Fibroblast of pulmonary artery (primary cell): ENCODE data around the gene COX6A1.

ENCODE experiments used
- DNase-seq: peaks from one replicate; pipeline ENCODE4 v3.0.0-alpha.2; 2010; ENCODE audit warnings: low read depth
- H3K4me3 ChIP-seq: replicated peaks from 2 replicates; pipeline ENCODE4 v1.5.1; 2011; ENCODE audit warnings: low read depth, mild to moderate bottlenecking, control low read depth, low read length, moderate library complexity
- CTCF ChIP-seq: IDR thresholded peaks from 2 replicates; pipeline ENCODE4 v1.5.1; 2011; ENCODE audit warnings: mild to moderate bottlenecking, control low read depth, low read length, inconsistent platforms; ENCODE audit errors: missing control alignments

COX6A1 gene

GRCh38 chr12:120437735-120438494, at the start of gene COX6A1:
Gene COX6A1, plus strand, starts transcription at chr12:120438113. Its CDS starts 14 bp downstream, at chr12:120438127.
- peak; percentile 98 for DNase-seq
- peak within 1 kb of the TSS; percentile 86 for H3K4me3 ChIP-seq
- no peak for TF ChIP-seq CTCF

- H3K4me3 ChIP-seq, result no peak overlapping the region
- TF ChIP-seq CTCF, result no peak
- DNase-seq, result no peak
Measured at GRCh38 chr12:120388691-120389481, 49.0 kb upstream of the COX6A1 start.

GRCh38 chr12:120390540-120391120, 47.3 kb upstream of the COX6A1 start:
- H3K4me3 ChIP-seq, result no peak overlapping the region
- no peak for TF ChIP-seq CTCF
- DNase-seq, result no peak

GRCh38 chr12:120394483-120395367, 43.2 kb upstream of the COX6A1 start:
- H3K4me3 ChIP-seq, result no peak overlapping the region
- no peak for TF ChIP-seq CTCF
- no peak for DNase-seq

GRCh38 chr12:120397824-120398540, 39.9 kb upstream of the COX6A1 start:
- DNase-seq, result no peak
- H3K4me3 ChIP-seq, result no peak overlapping the region
- TF ChIP-seq CTCF, result no peak

GRCh38 chr12:120399531-120399930, 38.4 kb upstream of the COX6A1 start:
- peak; percentile 31 for DNase-seq
- TF ChIP-seq CTCF, result no peak
- H3K4me3 ChIP-seq, result no peak overlapping the region
